GM18907 (cell line): ENCODE results near the gene ELMOD2.
"Not testable (repeated sequence)": the region's sequence is repeated elsewhere in the genome, so short reads cannot be mapped to it uniquely, and the experiment has no call there.

Experiments used
- ATAC-seq: cut with Tn5 transposase; IDR thresholded peaks from one replicate; pipeline ENCODE4 v1.9.1; 2021; ENCODE audit warnings: mild to moderate bottlenecking, moderate library complexity; ENCODE audit not compliant: unreplicated experiment

ELMOD2 gene, protein sequence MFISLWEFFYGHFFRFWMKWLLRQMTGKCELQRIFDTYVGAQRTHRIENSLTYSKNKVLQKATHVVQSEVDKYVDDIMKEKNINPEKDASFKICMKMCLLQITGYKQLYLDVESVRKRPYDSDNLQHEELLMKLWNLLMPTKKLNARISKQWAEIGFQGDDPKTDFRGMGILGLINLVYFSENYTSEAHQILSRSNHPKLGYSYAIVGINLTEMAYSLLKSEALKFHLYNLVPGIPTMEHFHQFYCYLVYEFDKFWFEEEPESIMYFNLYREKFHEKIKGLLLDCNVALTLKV

DNA sequence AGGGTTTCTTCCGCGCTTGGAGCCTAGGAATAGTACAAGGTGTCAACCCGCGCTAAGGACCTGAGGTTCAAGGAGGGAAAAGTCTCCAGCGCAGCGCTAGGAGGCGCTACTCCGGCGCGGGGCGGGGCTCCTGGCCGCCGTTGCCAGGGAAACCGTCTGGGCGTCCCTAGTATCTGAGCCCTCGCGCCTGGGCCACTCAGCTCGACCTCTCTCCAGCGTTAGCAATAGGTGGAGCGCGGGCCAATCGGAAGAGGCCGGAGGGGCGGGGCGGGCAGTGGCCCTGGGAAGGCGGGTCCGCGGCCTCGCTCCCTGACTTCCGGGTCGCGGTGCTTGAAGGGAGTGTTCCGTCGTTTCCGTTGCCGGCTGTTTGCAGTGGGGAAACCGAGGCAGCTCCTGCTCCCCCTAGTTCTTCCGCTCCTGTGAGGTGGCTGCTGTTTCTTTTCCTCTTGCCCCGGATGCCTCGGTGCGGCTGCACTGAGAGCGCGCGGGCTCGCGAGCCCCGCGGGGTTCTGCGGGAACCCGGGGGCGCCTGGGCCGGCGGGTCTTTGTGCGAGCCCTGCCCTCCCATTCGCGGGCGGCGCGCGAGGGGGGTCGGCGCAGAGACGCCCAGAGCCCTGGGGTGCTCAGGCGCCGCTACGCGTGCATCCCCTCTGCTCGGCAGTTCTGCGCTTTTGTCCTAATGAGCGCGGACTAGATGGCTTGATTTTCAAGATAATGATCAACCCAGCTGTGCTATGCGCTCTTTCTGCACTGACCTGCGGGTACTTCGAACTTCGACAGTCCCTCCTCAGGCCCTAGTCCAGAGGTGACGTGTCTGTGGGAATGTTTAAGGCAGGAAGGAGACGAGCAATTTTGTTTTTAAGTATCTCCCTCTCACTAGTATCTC, at the start of gene ELMOD2:
Gene ELMOD2, plus strand, starts transcription at position 312 of the 886 bp plus-strand sequence. CDS start 1,261 bp downstream, outside the sequence.
- ATAC-seq: peak; percentile 100

GRCh38 chr4:140483445-140483844, 40.5 kb upstream of the ELMOD2 start:
- no peak for ATAC-seq

- no peak for ATAC-seq
Measured at GRCh38 chr4:140485939-140486338, 38.0 kb upstream of the ELMOD2 start.

DNA sequence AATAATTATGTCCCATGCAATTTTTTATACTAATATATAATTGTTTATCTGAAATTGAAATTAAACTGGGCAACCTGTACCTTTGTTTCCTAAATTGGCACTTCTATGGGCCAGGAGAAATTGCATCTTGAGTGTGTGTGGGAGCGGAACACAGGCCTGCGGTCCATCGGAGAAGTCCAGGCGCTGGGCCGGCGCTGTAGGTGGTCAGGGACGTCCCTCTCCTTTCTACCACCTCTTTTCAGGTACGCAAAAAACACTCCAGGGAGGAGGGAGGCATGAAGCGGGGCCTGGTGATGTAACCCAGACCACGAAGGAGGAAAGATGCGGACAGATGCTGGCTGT, 26.6 kb upstream of the ELMOD2 start:
- ATAC-seq: no peak

- ATAC-seq: no peak
Measured at GRCh38 chr4:140497747-140498636, 26.0 kb upstream of the ELMOD2 start, which contains the start of gene MGAT4D. MGAT4D (minus strand) TSS chr4:140498293; CDS start chr4:140498222, 71 bp downstream.

GRCh38 chr4:140499391-140499790, 24.6 kb upstream of the ELMOD2 start:
- no peak for ATAC-seq

- ATAC-seq: no peak
Measured at GRCh38 chr4:140504261-140504660, 19.7 kb upstream of the ELMOD2 start.

DNA sequence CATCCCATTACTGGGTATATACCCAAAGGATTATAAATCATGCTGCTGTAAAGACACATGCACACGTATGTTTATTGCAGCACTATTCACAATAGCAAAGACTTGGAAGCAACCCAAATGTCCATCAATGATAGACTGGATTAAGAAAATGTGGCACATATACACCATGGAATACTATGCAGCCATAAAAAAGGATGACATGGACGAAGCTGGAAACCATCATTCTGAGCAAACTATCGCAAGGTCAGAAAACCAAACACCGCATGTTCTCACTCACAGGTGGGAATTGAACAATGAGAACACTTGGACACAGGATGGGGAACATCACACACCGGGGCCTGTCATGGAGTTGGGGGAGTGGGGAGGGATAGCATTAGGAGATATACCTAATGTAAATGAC, 10.2 kb upstream of the ELMOD2 start:
- not testable (repeated sequence) for ATAC-seq

- ATAC-seq: no peak
Measured at GRCh38 chr4:140515423-140515822, 8.5 kb upstream of the ELMOD2 start.

DNA sequence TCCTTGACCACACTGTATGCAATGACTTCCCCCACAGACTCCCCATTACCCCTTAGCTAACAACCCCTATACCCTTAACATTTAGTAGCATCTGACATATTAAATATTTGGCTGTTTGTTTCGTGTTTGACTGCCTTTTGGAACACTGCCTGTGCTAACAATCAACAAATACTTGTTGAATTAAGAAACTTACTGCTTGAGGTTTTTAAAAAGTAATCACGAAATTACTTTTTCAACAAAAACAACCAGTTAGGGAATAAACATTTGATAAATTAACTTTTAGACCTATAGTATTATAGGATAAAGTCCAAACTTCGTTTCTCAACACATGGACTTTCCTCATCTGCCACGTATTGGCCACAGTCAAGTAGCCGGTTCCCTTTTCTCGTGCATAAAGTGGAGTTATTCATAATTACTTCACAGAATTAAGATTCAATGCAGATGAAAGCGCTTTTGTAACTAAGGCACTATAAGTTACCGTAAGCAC, 555 bp upstream of the ELMOD2 start:
- ATAC-seq: peak; percentile 15

DNA sequence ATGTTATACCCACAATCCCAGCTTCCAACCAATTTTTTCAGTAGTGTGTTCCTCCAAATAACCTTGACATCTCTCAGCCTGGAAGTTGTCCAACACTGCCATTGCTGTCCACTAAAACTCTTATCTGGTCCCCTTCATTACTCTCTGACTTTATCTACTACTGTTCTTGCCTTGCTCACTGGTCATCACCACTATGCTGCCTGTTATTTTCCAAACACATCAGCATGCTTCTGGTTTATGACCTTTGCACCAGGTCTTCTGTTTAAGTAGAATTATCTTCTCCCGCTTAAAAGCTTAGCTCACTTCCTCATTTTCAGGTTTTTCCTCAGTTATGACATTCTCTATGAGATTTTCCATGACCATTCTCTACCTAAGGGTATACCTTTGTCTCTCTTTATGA, 5.5 kb downstream of the ELMOD2 start:
- ATAC-seq: no peak

DNA sequence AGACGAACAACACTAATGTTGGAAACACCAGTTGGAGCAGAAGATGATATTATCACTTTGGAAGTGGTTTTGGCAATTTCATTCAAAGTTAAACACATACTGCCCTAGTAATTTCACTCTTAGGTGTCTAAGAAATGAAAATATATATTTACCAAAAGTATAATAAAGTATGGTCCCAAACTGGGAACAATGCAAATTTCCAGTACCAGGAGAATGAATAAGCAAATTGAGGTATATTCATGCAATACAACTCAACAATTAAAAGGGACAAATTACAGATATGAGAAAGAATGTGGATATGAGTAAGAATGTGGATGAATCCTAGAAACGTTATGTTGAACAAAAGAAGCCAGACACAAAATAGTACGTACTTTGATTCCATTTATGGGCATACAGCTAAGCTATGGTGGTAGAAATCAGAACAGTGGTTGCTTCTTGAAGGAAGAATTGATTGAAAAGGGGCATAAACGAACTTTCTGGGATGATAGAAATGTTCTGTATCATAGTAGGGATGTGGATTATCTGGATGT, 10.0 kb downstream of the ELMOD2 start:
- ATAC-seq: no peak

GRCh38 chr4:140556372-140557085, 32.6 kb downstream of the ELMOD2 start:
- ATAC-seq: peak; percentile 100

- ATAC-seq: no peak
Measured at GRCh38 chr4:140557831-140558435, 34.0 kb downstream of the ELMOD2 start.

DNA sequence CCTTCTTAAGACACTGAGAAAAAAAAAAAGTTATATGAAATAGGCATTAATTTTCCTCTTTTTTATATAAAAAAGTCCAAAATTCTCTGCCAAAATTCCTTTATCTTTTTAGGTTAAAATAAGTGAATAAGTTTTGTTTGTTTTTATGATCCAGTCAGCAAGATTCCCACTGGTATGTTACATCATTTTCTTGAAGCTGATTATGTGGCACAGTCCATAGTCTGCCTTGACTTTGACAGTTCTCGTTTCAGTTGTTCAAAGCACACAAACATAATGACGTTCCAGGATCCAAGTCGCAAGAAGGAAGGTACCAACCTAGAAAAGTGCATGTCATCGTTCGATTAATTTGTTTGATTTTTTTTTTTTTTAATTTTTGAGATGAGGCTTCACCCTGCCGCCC, 35.7 kb downstream of the ELMOD2 start:
- no peak for ATAC-seq

GRCh38 chr4:140568507-140569306, 44.7 kb downstream of the ELMOD2 start, which contains the start of gene UCP1:
UCP1 (minus strand) TSS chr4:140568961; CDS start chr4:140568729, 232 bp downstream.
- no peak for ATAC-seq

DNA sequence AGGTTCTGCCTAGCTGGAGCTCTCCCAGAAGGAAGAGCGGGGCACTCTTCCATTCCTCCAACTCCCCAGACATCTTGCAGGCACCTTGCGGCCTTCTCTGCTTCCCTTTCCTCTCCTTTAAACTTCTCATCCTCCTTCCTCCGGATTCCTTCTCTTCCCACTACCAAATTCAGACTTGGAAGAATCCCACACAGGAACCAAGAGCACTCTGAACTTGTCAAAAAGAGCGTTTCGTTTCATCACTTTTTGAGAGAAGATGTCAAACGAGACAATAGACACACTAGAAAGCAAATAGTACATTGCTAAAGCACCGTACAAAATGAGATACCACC, 45.3 kb downstream of the ELMOD2 start:
- no peak for ATAC-seq

DNA sequence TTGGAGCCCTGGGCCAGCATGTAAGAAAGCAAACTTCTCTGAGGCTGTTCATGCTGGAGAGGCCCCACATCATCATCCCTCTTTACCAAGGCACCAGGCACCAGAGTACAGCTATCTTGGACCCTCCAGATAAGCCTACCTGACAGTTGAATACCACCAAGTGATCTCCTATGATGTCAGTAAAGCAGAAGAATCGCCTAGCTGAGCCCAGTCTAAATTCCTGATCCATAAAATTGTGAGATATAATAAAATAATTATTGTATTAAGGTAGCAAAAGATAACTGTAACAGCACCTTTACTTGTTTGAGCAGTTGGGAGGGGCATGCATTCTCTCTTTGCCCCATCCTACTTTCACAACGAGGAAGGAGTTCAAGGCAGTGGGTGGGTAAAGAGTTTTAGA, 47.7 kb downstream of the ELMOD2 start:
- no peak for ATAC-seq

- no peak for ATAC-seq
Measured at GRCh38 chr4:140575489-140575888, 51.5 kb downstream of the ELMOD2 start.
